Epithelial cell of proximal tubule (primary cell): ENCODE data around the gene EPN3. TPM values are rescaled to one million over a fixed set of nuclear protein-coding genes. Genes with fewer than 3 reads are reported as not detected.

ENCODE experiments used
- DNase-seq: peaks from one replicate; pipeline ENCODE4 v3.0.0-alpha.2; 2011; ENCODE audit warnings: low read depth
- H3K4me3 ChIP-seq: 2 replicates; pipeline ENCODE4 v1.5.1; 2011; ENCODE audit warnings: low read depth, mild to moderate bottlenecking, low read length
- total RNA-seq: library from RNA; depleted of rRNA; stranded (reverse); fragments of >200 nt; gene quantifications from 2 replicates; pipeline ENCODE4 v1.2.3, GENCODE V29; 2015
- TF ChIP-seq, protein P1 (sequence below): conservative IDR thresholded peaks from 2 replicates; pipeline ENCODE4 v1.5.1; 2012; ENCODE audit warnings: low read depth, mild to moderate bottlenecking, low read length

EPN3 gene
- total RNA-seq, result 2.8 and 3.3 TPM in 2 replicates

DNA sequence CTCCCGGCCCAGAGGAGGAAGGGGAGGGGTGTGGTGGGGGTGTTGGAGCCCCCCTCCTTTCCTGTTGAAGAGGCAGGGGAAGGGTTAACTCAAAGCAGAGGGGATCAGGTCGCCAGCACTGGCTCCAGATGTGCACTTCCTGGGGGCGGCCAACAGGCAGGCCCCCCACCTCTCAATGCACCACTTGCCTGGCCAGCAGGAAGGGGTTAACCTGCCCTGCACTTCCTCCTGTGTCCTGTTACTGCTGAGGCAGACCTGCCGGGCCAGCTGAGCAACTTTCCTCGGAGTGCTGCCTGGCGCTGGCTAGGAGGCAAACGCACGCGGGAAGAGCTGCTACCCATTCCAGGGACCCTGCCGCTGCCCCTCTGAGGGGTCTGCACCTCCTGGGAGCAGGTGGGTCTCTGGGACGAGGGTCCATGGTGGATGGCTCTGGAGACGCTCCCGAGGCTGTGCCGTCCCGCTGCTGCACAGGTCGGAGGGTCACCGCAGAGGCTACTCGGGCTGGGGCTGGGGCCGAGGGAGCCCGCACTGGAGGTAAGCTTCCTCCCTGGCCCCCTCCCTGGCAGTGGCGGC lies at the start of gene EPN3:
TSS of gene EPN3 (plus strand) at position 284 of the 573 bp plus-strand sequence. CDS start 3,822 bp downstream, outside the sequence.
- TF ChIP-seq, protein P1, sequence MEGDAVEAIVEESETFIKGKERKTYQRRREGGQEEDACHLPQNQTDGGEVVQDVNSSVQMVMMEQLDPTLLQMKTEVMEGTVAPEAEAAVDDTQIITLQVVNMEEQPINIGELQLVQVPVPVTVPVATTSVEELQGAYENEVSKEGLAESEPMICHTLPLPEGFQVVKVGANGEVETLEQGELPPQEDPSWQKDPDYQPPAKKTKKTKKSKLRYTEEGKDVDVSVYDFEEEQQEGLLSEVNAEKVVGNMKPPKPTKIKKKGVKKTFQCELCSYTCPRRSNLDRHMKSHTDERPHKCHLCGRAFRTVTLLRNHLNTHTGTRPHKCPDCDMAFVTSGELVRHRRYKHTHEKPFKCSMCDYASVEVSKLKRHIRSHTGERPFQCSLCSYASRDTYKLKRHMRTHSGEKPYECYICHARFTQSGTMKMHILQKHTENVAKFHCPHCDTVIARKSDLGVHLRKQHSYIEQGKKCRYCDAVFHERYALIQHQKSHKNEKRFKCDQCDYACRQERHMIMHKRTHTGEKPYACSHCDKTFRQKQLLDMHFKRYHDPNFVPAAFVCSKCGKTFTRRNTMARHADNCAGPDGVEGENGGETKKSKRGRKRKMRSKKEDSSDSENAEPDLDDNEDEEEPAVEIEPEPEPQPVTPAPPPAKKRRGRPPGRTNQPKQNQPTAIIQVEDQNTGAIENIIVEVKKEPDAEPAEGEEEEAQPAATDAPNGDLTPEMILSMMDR, result no peak
- DNase-seq, result no peak
- H3K4me3 ChIP-seq, result no peak within 1 kb of the TSS

DNA sequence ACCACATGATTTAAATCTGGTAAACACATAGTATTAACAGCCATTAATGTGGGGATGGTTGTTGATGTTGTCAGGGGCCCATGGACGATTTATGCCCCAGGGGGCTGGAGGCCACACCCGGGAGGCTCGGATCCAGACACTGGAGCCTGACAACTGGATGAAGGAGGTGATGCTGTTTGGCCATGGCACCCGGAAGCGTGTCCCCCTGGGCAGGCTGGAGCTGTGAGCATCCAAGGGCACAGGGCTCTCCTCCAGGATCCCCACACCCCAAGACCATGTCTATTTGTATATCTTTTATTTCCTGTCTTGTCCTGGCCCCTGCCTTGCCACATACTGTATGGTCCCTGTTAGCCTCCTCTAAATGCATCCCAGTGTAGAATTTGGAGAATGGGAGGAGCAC lies 49.3 kb upstream of the EPN3 start:
- TF ChIP-seq, protein P1, result no peak
- H3K4me3 ChIP-seq, result no peak overlapping the region
- DNase-seq, result no peak

DNA sequence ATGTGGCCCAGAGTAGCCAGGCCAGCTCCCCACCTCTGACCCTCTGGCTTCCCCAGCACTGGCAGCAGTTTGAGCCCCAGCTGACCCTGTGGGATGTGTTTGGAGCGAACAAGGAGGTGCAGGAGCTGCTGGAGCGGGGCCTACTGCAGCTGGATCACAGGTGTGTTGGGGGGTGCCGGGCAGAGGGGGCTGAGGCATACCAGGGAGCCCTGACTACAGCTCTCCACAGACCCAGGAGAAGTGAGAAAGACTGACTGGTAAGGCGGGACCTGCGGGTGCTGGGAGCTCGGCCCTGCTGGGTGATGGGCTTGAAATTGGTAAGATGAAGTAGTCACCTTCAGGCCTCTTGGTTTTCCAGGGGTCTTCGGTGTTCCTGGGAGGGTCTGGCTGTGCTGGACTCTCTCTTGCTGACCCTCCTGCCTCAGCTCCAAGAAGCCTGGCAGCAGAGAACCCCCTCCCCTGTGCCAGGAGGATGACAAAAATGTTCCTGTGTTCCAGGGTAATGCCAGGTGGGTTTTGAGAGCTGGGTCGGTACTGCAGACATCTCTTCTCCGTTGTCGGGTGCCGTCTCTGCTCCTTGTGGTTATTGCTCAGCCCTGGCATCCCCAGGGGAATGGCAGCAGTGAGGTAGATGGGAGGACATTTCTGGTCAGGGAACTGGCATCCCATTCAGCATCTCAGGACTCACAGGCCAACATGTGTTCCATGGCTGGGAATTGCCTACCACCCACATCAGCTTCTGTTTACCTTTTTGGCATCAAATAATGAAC lies 48.0 kb upstream of the EPN3 start:
- no peak overlapping the region for H3K4me3 ChIP-seq
- DNase-seq, result no peak
- TF ChIP-seq, protein P1, result no peak

DNA sequence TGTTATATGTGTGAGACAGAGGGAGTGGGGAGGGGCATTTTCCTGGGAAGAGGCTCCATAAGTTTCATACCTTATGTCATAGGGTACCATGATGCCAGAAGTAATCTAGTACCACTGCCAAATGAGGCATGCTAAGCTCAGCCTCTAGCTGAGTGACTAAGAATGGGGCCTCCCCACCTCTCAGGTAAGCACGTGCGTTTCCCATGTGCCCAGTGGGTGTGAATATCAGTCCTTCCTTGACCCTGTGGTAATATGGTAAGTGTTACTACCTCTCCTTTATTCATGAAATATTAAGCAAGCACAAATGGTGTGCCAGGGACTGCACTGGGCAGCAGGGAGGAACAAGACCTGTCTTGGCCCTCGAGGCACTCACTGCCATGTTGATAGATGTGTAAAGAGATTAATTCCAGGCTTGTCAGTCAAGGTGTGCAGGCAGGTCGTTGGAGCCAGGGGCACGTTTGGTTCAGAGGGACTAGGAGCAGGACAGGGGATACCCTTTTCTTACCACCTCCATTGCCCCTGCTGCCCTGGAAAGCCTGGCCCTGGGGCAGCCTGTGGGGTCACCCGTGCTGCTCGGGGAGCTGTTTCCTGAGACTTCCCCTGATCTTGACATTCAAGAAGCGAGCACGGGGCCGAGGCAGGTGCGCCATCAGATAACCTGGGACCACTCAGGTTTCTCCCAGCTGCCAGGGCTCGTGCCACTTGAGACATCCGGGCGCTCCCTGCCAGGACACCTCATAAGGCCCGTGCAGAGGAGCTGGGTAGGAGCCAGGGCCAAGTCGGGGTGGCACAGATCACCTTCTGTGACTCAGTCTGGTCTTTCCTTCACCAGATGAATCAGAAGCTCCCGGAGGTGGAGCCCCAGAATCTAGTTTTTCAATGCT lies 45.1 kb upstream of the EPN3 start:
- TF ChIP-seq, protein P1, result no peak
- no peak for DNase-seq
- no peak overlapping the region for H3K4me3 ChIP-seq

DNA sequence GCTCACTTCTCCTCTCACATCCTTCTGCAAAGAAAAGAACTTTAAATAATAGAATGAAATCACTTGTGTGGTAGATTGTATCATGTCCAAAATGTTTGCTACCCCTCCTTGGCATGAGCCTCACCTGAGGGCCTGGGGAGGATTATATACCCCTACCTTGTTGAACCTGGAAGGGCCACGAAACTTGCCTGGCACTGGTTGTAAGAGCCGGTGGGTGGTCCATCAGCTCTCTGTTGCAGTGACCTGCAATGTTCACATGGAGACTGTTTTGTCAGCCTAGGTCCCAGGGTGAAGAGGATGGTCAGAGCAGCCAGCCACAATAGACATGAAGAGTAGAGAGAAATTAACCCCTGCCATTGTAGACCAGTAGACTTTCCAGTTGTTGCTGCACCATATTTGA lies 43.7 kb upstream of the EPN3 start:
- TF ChIP-seq, protein P1, result no peak
- DNase-seq, result no peak
- H3K4me3 ChIP-seq, result no peak overlapping the region

DNA sequence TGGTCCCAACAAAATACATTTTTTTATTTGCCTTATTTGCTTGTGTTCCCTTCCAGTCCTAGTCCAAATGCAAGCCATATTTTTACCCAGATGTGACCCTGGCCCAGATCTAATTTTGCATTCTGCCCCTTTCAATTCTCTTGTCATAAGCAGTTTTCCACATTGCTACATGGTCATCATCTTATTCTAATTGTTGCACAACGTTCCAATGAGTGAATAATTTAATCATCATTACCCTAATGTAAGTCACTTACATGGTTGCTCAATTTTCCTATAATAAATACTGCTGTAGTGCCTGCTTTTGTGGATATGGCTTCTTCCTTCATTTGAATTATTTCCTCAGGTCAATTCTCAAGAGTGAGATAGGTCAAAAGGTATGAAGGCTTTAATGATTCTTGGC lies 41.0 kb upstream of the EPN3 start:
- TF ChIP-seq, protein P1, result no peak
- no peak for DNase-seq
- H3K4me3 ChIP-seq, result no peak overlapping the region
